HFF-Myc (cell line): ENCODE measurements around the gene DGAT2L6.

Experiments
- DNase-seq: peaks from one replicate; pipeline ENCODE4 v3.0.0-alpha.2; 2011; ENCODE audit warnings: low read depth; ENCODE audit errors: extremely low read depth
- H3K4me3 ChIP-seq: replicated peaks from 2 replicates; pipeline ENCODE4 v1.5.1; 2011; ENCODE audit warnings: low read depth, mild to moderate bottlenecking, control low read depth, low read length
- TF ChIP-seq, protein P1 (sequence below): IDR thresholded peaks from 2 replicates; pipeline ENCODE4 v1.5.1; 2012; ENCODE audit warnings: mild to moderate bottlenecking, low read depth, low read length, control low read depth; ENCODE audit errors: missing control alignments

The DGAT2L6 gene

GRCh38 chrX:70252491-70252890, 75.2 kb downstream of the DGAT2L6 start:
- no peak for DNase-seq
- TF ChIP-seq, protein P1, sequence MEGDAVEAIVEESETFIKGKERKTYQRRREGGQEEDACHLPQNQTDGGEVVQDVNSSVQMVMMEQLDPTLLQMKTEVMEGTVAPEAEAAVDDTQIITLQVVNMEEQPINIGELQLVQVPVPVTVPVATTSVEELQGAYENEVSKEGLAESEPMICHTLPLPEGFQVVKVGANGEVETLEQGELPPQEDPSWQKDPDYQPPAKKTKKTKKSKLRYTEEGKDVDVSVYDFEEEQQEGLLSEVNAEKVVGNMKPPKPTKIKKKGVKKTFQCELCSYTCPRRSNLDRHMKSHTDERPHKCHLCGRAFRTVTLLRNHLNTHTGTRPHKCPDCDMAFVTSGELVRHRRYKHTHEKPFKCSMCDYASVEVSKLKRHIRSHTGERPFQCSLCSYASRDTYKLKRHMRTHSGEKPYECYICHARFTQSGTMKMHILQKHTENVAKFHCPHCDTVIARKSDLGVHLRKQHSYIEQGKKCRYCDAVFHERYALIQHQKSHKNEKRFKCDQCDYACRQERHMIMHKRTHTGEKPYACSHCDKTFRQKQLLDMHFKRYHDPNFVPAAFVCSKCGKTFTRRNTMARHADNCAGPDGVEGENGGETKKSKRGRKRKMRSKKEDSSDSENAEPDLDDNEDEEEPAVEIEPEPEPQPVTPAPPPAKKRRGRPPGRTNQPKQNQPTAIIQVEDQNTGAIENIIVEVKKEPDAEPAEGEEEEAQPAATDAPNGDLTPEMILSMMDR, result no peak
- no peak overlapping the region for H3K4me3 ChIP-seq

DNA sequence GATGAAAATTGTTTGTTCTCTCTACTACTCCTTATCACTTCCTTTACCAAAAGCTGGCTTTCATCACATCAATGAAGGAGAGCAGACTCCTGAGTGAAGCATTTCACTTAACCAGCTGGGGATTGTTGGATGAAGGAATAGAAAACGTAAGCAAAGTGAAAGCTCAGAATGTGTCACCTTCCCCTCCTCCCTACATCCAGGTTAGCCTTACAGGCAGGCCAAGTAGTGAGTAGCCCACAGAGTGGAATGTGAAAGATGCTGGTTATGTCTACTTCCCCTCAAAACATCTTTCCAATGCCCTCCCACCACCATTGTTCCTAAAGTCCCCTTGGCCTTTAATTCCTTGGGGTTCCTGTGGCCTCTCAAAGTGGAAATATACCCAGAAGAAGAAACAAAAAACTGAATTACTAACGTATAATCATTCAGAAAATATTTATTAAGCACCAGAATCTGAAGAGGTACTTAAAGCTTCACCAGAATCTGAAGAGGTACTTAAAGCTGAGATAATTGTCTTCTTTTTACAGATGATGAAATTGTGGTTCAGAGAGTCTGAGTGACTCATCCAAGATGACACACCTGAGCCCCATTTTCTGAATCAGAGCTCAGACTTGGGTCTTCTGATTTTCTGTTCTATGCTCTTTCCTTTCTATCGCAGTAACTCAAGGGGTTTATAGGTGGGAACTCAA, 76.2 kb downstream of the DGAT2L6 start:
- TF ChIP-seq, protein P1, result no peak
- DNase-seq, result no peak
- no peak overlapping the region for H3K4me3 ChIP-seq

GRCh38 chrX:70254063-70254400, 76.7 kb downstream of the DGAT2L6 start:
- DNase-seq, result no peak
- TF ChIP-seq, protein P1, result no peak
- H3K4me3 ChIP-seq, result no peak overlapping the region

DNA sequence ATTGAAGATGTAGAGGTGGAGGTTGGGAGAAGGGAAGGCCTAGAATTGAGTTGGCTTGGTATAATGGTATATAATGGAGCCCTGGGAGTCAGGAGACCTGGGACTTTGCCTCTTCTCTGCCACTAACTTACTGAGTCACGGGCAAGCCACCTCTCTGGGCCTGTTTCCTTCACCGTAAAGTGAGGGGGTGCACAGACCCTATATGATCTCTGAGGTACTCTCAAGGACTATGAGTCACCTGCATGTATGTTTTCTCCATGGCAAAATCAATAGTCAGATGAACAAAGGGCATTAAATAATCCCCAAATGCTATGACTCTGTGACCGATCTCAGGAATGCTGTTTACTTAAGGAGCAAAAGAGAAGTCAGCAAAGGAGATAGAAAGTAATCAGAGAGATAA, 77.6 kb downstream of the DGAT2L6 start:
- TF ChIP-seq, protein P1, result no peak
- DNase-seq, result no peak
- H3K4me3 ChIP-seq, result no peak overlapping the region
